ENCODE data around the gene UBE2I.

Gene UBE2I

DNA sequence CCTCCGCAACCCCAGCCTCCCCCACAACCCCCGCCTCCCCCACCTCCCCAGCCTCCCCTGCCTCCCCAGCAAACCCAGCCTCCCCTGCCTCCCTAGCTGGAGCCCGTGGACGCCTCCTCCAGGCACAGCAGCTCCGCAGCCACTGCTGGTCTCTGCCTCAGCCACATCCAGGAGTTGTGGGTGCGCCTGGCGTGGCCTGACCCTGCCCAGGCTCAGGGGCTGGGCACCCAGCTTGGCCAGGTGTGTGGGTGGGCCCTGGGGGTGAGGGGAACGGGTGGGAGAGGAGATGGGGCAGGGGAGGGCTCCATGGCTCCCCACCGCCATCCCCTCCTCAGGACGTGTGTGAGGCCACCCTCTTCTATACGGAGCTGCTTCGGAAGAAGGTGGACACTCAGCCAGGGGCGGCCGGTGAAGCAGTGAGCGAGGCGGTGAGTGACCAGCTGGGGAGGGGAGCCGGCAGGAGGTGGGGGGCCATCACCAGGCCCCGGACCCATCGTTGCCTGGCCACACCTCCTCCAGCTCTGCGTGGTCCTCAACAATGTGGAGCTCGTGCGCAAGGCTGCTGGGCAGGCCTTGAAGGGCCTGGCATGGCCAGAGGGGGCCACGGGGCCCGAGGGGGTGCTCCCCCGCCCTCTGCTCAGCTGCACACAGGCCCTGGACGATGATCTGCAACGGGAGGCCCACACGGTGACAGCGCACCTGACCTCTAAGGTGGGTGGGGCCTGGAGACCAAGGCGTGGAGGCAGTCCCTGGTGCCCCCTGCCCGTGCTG is 36.4 kb downstream of the UBE2I start:
- no peak for DNase-seq (ENCODE audit: low read depth)
- no peak overlapping the region for H3K4me3 ChIP-seq (replicated peaks; ENCODE audit: low read depth, low read length)
- TF ChIP-seq, protein P1, sequence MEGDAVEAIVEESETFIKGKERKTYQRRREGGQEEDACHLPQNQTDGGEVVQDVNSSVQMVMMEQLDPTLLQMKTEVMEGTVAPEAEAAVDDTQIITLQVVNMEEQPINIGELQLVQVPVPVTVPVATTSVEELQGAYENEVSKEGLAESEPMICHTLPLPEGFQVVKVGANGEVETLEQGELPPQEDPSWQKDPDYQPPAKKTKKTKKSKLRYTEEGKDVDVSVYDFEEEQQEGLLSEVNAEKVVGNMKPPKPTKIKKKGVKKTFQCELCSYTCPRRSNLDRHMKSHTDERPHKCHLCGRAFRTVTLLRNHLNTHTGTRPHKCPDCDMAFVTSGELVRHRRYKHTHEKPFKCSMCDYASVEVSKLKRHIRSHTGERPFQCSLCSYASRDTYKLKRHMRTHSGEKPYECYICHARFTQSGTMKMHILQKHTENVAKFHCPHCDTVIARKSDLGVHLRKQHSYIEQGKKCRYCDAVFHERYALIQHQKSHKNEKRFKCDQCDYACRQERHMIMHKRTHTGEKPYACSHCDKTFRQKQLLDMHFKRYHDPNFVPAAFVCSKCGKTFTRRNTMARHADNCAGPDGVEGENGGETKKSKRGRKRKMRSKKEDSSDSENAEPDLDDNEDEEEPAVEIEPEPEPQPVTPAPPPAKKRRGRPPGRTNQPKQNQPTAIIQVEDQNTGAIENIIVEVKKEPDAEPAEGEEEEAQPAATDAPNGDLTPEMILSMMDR (IDR thresholded peaks at IDR 0.05; ENCODE audit: low read length, missing control alignments) = no peak

DNA sequence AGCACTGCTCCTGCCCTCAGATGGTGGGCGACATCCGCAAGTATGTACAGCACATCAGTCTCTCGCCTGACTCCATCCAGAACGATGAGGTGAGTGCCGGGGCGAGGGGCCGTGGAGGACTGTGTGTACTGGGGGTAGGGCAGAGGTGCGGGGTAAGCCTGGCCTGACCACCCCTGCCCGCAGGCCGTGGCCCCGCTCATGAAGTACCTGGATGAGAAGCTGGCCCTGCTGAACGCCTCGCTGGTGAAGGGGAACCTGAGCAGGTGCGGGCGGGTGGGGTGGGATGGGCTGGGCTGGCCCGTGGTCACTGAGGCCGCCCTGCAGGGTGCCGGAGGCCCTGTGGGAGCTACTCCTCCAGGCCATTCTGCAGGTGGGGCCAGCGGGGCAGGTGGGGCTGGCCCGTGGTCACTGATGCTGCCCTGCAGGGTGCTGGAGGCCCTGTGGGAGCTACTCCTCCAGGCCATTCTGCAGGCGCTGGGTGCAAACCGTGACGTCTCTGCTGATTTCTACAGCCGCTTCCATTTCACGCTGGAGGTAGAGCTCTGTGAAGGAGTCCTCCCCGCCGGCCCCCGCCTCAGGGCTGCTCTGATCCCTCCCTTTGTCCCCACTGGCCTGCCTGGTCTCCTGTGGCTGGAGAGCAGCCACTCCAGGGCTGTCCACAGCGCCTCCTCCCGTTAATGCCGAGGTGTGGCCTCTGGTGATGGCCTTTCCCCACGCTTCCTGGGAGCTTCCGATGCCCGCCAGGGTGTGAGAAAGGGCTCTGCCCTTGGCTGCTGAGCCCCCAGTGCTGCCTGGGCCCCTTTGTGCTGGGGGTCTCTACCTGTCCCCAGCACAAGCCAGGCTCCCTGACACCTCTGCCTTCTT is 37.2 kb downstream of the UBE2I start:
- no peak for DNase-seq (ENCODE audit: low read depth)
- H3K4me3 ChIP-seq (replicated peaks; ENCODE audit: low read depth, low read length) = no peak overlapping the region
- TF ChIP-seq, protein P1 (IDR thresholded peaks at IDR 0.05; ENCODE audit: low read length, missing control alignments) = no peak

- TF ChIP-seq, protein P1 (IDR thresholded peaks at IDR 0.05; ENCODE audit: low read length, missing control alignments) = no peak
- H3K4me3 ChIP-seq (replicated peaks; ENCODE audit: low read depth, low read length) = no peak overlapping the region
- no peak for DNase-seq (ENCODE audit: low read depth)
Measured at GRCh38 chr16:1347286-1347855, 37.9 kb downstream of the UBE2I start.

GRCh38 chr16:1347962-1348361 is 38.5 kb downstream of the UBE2I start:
- H3K4me3 ChIP-seq (replicated peaks; ENCODE audit: low read depth, low read length) = no peak overlapping the region
- no peak for DNase-seq (ENCODE audit: low read depth)
- TF ChIP-seq, protein P1 (IDR thresholded peaks at IDR 0.05; ENCODE audit: low read length, missing control alignments) = no peak

DNA sequence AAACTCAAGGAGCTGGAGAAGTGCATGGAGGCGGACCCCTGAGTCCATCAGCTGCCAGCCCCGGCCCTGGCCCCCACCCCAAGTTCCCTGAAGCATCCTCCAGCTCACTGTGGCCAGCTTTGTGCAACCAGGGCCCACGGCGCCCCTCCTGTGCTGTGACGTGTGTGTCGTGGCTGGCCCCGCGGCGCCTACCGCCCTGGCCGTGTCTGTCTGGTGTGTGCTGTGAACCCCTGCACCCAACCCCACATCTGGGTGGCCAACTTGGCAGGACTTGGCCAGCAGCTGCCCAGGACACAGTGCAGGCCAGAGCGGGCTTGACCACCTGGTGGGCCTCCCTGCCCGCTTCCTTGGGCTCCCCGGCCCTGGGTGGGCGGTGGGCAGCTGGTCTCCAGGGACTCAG is 39.0 kb downstream of the UBE2I start:
- TF ChIP-seq, protein P1 (IDR thresholded peaks at IDR 0.05; ENCODE audit: low read length, missing control alignments) = no peak
- no peak overlapping the region for H3K4me3 ChIP-seq (replicated peaks; ENCODE audit: low read depth, low read length)

GRCh38 chr16:1348926-1349325 is 39.5 kb downstream of the UBE2I start:
- no peak overlapping the region for H3K4me3 ChIP-seq (replicated peaks; ENCODE audit: low read depth, low read length)
- TF ChIP-seq, protein P1 (IDR thresholded peaks at IDR 0.05; ENCODE audit: low read length, missing control alignments) = no peak
- no peak for DNase-seq (ENCODE audit: low read depth)

More for the DNA sequence above, 39.0 kb downstream of the UBE2I start:
- DNase-seq (ENCODE audit: low read depth) = no peak
